Measurements from ENCODE around the gene PLCL2.
A peak's percentile ranks its signal among the peaks of the same experiment; 100 is the strongest.

Gene PLCL2

GRCh38 chr3:17044855-17045254 lies 160.1 kb downstream of the PLCL2 start:
- no CpG with 5 or more reads among the region's 2 CpGs for WGBS (ENCODE audit: extremely low coverage, insufficient coverage, insufficient read length)
- H3K14ac ChIP-seq (ENCODE audit: low read length), result no peak overlapping the region
- H3K79me1 ChIP-seq (ENCODE audit: low read length), result no peaks in the 10 kb centered on the region
- no peak overlapping the region for H2AK5ac ChIP-seq (ENCODE audit: low read length)
- H2AFZ ChIP-seq (ENCODE audit: insufficient read depth, low read length, poor library complexity), result no peak overlapping the region
- H2BK12ac ChIP-seq (ENCODE audit: low read length), result no peak overlapping the region
- H2BK120ac ChIP-seq (ENCODE audit: insufficient read depth, low read length, poor library complexity), result no peak overlapping the region
- H3K4me1 ChIP-seq (ENCODE audit: control insufficient read depth in 1 of 2, insufficient read depth in 2 of 2, low read length in 2 of 2), result no peaks in the 10 kb centered on the region
- H2BK5ac ChIP-seq (ENCODE audit: low read depth, low read length, poor library complexity), result no peak overlapping the region
- H3K9ac ChIP-seq (ENCODE audit: low read length), result no peak overlapping the region
- no peak overlapping the region for H3K27ac ChIP-seq (ENCODE audit: low read depth, low read length)
- no peak overlapping the region for H4K8ac ChIP-seq (ENCODE audit: low read depth, low read length)
- no peak overlapping the region for H3K4me2 ChIP-seq (ENCODE audit: low read length)
- no peak overlapping the region for H4K12ac ChIP-seq (ENCODE audit: low read depth, low read length)
- H4K91ac ChIP-seq (ENCODE audit: low read depth, low read length), result no peak overlapping the region
- no peaks in the 10 kb centered on the region for H3K27me3 ChIP-seq (ENCODE audit: insufficient read depth, low read length)
- no peak overlapping the region for H3K4ac ChIP-seq (ENCODE audit: low read depth, low read length)
- H3K79me2 ChIP-seq (ENCODE audit: control insufficient read depth, insufficient read depth, low read length, poor library complexity), result no peaks in the 10 kb centered on the region
- no peak overlapping the region for H3K4me3 ChIP-seq (ENCODE audit: low read depth, low read length)
- H3K18ac ChIP-seq (ENCODE audit: low read length), result no peak overlapping the region
- H3K23ac ChIP-seq (ENCODE audit: low read length), result no peak overlapping the region
- no peak for DNase-seq
- no peaks in the 10 kb centered on the region for H3K9me3 ChIP-seq (ENCODE audit: insufficient read depth, low read depth, low read length)
- H3K36me3 ChIP-seq (ENCODE audit: control insufficient read depth in 1 of 2, insufficient read depth in 2 of 2, low read length in 2 of 2), result no peaks in the 10 kb centered on the region

- Histone ChIP-seq H3K4me1 (ENCODE audit: control insufficient read depth in 1 of 2, insufficient read depth in 2 of 2, low read length in 2 of 2) (no peaks in the 10 kb centered on the region), H3K79me1 (ENCODE audit: low read length) (no peaks in the 10 kb centered on the region), H3K9me3 (ENCODE audit: insufficient read depth, low read depth, low read length) (no peaks in the 10 kb centered on the region), H2BK120ac (ENCODE audit: insufficient read depth, low read length, poor library complexity) (no peak overlapping the region), H4K8ac (ENCODE audit: low read depth, low read length) (no peak overlapping the region), H3K18ac (ENCODE audit: low read length) (no peak overlapping the region), H3K27me3 (ENCODE audit: insufficient read depth, low read length) (no peaks in the 10 kb centered on the region), H3K4me2 (ENCODE audit: low read length) (no peak overlapping the region), H4K12ac (ENCODE audit: low read depth, low read length) (no peak overlapping the region), H3K9ac (ENCODE audit: low read length) (no peak overlapping the region), H3K14ac (ENCODE audit: low read length) (no peak overlapping the region), H3K79me2 (ENCODE audit: control insufficient read depth, insufficient read depth, low read length, poor library complexity) (no peaks in the 10 kb centered on the region), H3K36me3 (ENCODE audit: control insufficient read depth in 1 of 2, insufficient read depth in 2 of 2, low read length in 2 of 2) (no peaks in the 10 kb centered on the region), H2AFZ (ENCODE audit: insufficient read depth, low read length, poor library complexity) (no peak overlapping the region), H2BK5ac (ENCODE audit: low read depth, low read length, poor library complexity) (no peak overlapping the region), H3K4ac (ENCODE audit: low read depth, low read length) (no peak overlapping the region), H3K27ac (ENCODE audit: low read depth, low read length) (no peak overlapping the region), H3K23ac (ENCODE audit: low read length) (no peak overlapping the region), H3K4me3 (ENCODE audit: low read depth, low read length) (no peak overlapping the region), H2AK5ac (ENCODE audit: low read length) (no peak overlapping the region), H4K91ac (ENCODE audit: low read depth, low read length) (no peak overlapping the region), H2BK12ac (ENCODE audit: low read length) (no peak overlapping the region)
- whole genome bisulfite sequencing (ENCODE audit: extremely low coverage, insufficient coverage, insufficient read length), result no CpG with 5 or more reads among the region's 7 CpGs
- DNase-seq, result no peak
Measured at GRCh38 chr3:17045705-17046104, 160.9 kb downstream of the PLCL2 start.

- Histone ChIP-seq H3K4me2 (ENCODE audit: low read length) (no peak overlapping the region), H3K27ac (ENCODE audit: low read depth, low read length) (no peak overlapping the region), H2AK5ac (ENCODE audit: low read length) (no peak overlapping the region), H2BK120ac (ENCODE audit: insufficient read depth, low read length, poor library complexity) (no peak overlapping the region), H3K4me1 (ENCODE audit: control insufficient read depth in 1 of 2, insufficient read depth in 2 of 2, low read length in 2 of 2) (no peaks in the 10 kb centered on the region), H3K79me2 (ENCODE audit: control insufficient read depth, insufficient read depth, low read length, poor library complexity) (no peaks in the 10 kb centered on the region), H3K36me3 (ENCODE audit: control insufficient read depth in 1 of 2, insufficient read depth in 2 of 2, low read length in 2 of 2) (no peaks in the 10 kb centered on the region), H3K79me1 (ENCODE audit: low read length) (no peaks in the 10 kb centered on the region), H2BK5ac (ENCODE audit: low read depth, low read length, poor library complexity) (no peak overlapping the region), H3K4ac (ENCODE audit: low read depth, low read length) (no peak overlapping the region), H3K18ac (ENCODE audit: low read length) (no peak overlapping the region), H2BK12ac (ENCODE audit: low read length) (no peak overlapping the region), H3K4me3 (ENCODE audit: low read depth, low read length) (no peak overlapping the region), H3K27me3 (ENCODE audit: insufficient read depth, low read length) (no peaks in the 10 kb centered on the region), H3K9ac (ENCODE audit: low read length) (no peak overlapping the region), H2AFZ (ENCODE audit: insufficient read depth, low read length, poor library complexity) (no peak overlapping the region), H3K23ac (ENCODE audit: low read length) (no peak overlapping the region), H4K12ac (ENCODE audit: low read depth, low read length) (no peak overlapping the region), H3K14ac (ENCODE audit: low read length) (no peak overlapping the region), H4K91ac (ENCODE audit: low read depth, low read length) (no peak overlapping the region), H3K9me3 (ENCODE audit: insufficient read depth, low read depth, low read length) (no peaks in the 10 kb centered on the region), H4K8ac (ENCODE audit: low read depth, low read length) (no peak overlapping the region)
- DNase-seq, result no peak
- no CpG with 5 or more reads among the region's 2 CpGs for WGBS (ENCODE audit: extremely low coverage, insufficient coverage, insufficient read length)
Measured at GRCh38 chr3:17046623-17047022, 161.9 kb downstream of the PLCL2 start.

GRCh38 chr3:17047162-17047561 lies 162.4 kb downstream of the PLCL2 start:
- H4K12ac ChIP-seq (ENCODE audit: low read depth, low read length), result no peak overlapping the region
- H2AK5ac ChIP-seq (ENCODE audit: low read length), result no peak overlapping the region

More at GRCh38 chr3:17047162-17047561, 162.4 kb downstream of the PLCL2 start:
- no CpG with 5 or more reads among the region's 4 CpGs for WGBS (ENCODE audit: extremely low coverage, insufficient coverage, insufficient read length)
- H3K79me1 ChIP-seq (ENCODE audit: low read length), result no peaks in the 10 kb centered on the region
- H3K9ac ChIP-seq (ENCODE audit: low read length), result no peak overlapping the region
- H3K14ac ChIP-seq (ENCODE audit: low read length), result no peak overlapping the region
- H2AFZ ChIP-seq (ENCODE audit: insufficient read depth, low read length, poor library complexity), result no peak overlapping the region
- H4K91ac ChIP-seq (ENCODE audit: low read depth, low read length), result no peak overlapping the region
- H3K4me2 ChIP-seq (ENCODE audit: low read length), result no peak overlapping the region
- no peak overlapping the region for H3K23ac ChIP-seq (ENCODE audit: low read length)
- no peak overlapping the region for H3K27ac ChIP-seq (ENCODE audit: low read depth, low read length)
- H3K4me1 ChIP-seq (ENCODE audit: control insufficient read depth in 1 of 2, insufficient read depth in 2 of 2, low read length in 2 of 2), result no peaks in the 10 kb centered on the region
- no peak overlapping the region for H2BK5ac ChIP-seq (ENCODE audit: low read depth, low read length, poor library complexity)
- no peaks in the 10 kb centered on the region for H3K27me3 ChIP-seq (ENCODE audit: insufficient read depth, low read length)
- no peak overlapping the region for H2BK12ac ChIP-seq (ENCODE audit: low read length)
- H3K9me3 ChIP-seq (ENCODE audit: insufficient read depth, low read depth, low read length), result no peaks in the 10 kb centered on the region
- no peaks in the 10 kb centered on the region for H3K36me3 ChIP-seq (ENCODE audit: control insufficient read depth in 1 of 2, insufficient read depth in 2 of 2, low read length in 2 of 2)
- no peak overlapping the region for H3K18ac ChIP-seq (ENCODE audit: low read length)
- H4K8ac ChIP-seq (ENCODE audit: low read depth, low read length), result no peak overlapping the region
- no peak overlapping the region for H3K4me3 ChIP-seq (ENCODE audit: low read depth, low read length)
- peak; percentile 35 to 60 for DNase-seq
- H3K79me2 ChIP-seq (ENCODE audit: control insufficient read depth, insufficient read depth, low read length, poor library complexity), result no peaks in the 10 kb centered on the region
- H2BK120ac ChIP-seq (ENCODE audit: insufficient read depth, low read length, poor library complexity), result no peak overlapping the region
- H3K4ac ChIP-seq (ENCODE audit: low read depth, low read length), result no peak overlapping the region
